GM21529 (cell line): Measurements from ENCODE around the gene SLC20A1.

Experiments
- ATAC-seq: cut with Tn5 transposase; IDR thresholded peaks from one replicate; pipeline ENCODE4 v1.9.1; 2021; ENCODE audit not compliant: unreplicated experiment

SLC20A1 gene

DNA sequence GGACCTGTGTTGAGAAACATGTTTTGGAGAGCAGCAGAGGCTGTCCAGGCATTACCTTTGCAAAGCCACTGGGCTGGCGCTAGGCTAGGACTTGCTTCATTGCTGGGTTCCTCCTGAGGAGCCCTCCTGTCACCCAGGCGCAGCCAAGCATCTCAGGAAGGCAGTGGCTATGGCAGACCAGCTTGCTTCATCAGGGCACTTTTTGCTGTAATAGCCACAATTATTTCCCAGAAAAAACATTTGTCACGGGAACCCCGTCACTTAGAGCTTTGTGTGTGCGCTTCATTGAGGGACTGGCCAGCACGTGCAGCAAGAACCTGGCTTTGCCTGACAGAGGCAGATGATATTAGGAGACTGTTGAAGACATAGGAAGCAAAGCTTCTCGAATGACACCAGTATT lies 36.4 kb downstream of the SLC20A1 start:
- no peak for ATAC-seq

DNA sequence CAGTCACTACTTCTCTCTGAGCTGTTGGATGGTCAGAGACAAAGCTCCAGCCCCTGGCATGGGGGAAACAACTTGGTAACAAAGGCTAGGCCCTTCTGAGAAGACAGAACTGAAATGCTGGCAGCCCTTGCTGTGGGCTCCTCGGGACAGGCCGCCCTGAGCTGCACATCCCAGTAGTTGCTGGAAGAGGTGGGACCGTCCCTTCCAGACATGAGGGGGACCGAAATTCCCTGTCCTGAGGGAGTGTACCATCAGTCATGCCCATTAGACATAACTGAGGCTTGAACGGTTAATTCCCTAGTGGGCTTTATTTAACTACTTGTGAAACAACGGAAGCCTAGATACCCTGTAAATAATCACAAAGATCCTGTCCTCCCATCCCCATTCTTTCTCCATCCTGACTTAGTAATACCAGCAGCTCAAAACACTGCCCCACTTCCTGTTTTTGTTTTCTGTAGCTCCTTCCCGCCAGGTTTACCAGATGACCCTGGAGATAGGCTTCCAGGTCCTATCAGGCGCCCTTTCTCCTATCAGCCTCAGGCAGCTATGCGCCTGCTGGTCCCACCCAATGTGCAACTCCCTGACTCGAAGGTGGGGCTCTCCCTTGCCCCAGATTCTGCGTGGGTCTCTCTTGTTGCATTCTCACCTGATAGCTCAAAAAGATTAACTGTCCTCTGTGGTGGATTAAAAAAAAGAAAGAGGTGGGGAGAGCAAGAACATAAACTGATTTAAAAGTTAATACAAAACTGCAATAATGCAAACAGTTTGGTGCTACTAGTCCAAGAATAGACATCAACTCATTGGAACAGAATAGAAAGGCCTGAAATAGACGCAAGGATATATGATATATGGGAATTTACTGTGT lies 38.0 kb downstream of the SLC20A1 start:
- no peak for ATAC-seq

GRCh38 chr2:112684415-112684775 lies 38.7 kb downstream of the SLC20A1 start:
- no peak for ATAC-seq

DNA sequence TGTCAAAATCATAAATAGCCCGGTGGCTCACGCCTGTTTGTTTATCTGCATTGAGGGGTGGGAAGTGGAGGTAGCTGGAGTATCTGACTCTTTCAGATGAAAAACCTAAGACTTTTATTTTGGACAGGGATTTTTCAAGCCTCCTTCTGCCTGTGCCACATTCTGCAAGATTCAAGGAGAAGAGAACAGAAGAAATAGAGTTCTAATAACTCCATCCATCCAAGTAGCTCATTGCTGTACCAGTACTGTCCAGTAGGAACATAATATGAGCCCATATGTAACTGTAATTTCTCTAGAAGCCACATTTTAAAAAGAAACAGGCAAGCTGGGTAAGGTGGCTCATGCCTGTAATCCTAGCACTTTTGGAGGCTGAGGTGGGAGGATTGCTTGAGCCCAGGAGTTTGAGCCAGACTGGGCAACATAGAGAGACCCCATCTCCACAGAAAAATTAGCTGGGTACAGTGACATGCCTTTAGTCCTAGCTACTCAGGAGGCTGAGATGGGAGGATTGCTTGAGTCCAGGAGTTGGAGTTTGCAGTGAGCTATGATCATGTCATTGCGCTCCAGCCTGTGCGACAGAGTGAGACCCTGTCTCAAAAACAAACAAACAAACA lies 39.6 kb downstream of the SLC20A1 start:
- no peak for ATAC-seq

- peak; percentile 49 for ATAC-seq
Measured at GRCh38 chr2:112686348-112687217, 40.8 kb downstream of the SLC20A1 start.

- no peak for ATAC-seq
Measured at GRCh38 chr2:112687522-112687921, 41.8 kb downstream of the SLC20A1 start.

GRCh38 chr2:112688086-112688880 lies 42.5 kb downstream of the SLC20A1 start:
- ATAC-seq: no peak

GRCh38 chr2:112690853-112691401 lies 45.2 kb downstream of the SLC20A1 start:
- peak; percentile 51 for ATAC-seq

DNA sequence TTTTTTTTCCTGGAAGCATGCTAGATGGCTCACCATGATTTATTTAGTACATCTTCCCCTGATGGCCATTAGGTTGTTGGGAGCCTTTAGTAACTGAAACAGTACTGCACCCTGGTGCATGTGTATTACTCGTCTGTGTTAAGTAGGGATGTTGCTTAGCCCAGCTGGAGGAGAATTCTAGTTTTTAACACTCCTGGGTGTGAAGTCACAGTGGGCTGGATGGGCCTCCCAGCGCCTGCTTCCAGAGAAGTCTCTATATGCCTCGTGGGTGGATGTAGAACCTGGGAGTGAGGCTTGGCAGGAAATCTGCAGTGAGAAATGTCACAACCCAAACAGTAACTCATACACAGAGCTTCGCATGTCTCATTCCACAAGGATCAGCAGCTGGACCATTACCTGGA lies 46.1 kb downstream of the SLC20A1 start:
- ATAC-seq: no peak

- ATAC-seq: no peak
Measured at GRCh38 chr2:112692495-112692911, 46.8 kb downstream of the SLC20A1 start.

GRCh38 chr2:112692918-112693317 lies 47.2 kb downstream of the SLC20A1 start:
- no peak for ATAC-seq

DNA sequence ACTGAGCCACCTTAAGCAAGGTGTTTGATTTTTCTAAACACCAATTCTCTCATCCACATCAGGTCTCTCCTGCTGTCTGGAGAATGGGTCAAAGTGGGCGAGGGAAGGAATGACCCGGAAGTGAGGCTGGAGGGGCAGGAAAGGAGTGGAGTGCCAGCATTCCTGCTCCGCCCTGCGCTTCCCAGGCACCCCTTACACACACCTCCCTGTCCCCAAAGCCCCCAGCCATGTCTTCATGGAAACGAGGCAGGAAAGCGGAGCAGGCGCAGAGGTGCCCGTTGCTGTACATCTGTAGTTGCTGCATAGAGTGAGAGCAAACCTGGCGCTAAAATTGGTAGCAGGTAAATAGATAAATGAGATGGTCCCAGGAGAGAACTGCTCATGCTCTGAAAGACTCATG lies 47.9 kb downstream of the SLC20A1 start:
- no peak for ATAC-seq

- ATAC-seq: no peak
Measured at GRCh38 chr2:112694182-112694581, 48.4 kb downstream of the SLC20A1 start.

GRCh38 chr2:112698834-112699515 lies 53.2 kb downstream of the SLC20A1 start:
- ATAC-seq: no peak

GRCh38 chr2:112699984-112700667 lies 54.4 kb downstream of the SLC20A1 start:
- ATAC-seq: no peak

DNA sequence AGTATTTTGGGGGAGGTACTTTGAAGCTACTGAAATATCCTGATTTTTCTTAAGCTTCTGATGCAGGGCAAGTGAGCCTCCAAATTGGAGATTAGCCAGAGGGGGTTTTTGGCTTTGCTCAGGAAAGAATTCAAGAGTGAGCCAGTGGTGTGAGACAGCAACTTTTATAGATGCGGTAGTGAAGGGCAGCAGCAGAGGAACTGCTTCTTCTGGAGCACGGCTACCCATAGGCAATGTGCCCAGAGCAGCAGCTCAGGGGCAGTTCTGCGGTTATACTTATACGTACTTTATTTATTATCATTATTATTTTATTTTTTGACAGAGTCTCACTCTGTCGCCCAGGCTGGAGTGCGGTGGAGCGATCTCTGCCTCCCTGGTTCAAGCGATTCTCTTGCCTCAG lies 55.3 kb downstream of the SLC20A1 start:
- no peak for ATAC-seq

DNA sequence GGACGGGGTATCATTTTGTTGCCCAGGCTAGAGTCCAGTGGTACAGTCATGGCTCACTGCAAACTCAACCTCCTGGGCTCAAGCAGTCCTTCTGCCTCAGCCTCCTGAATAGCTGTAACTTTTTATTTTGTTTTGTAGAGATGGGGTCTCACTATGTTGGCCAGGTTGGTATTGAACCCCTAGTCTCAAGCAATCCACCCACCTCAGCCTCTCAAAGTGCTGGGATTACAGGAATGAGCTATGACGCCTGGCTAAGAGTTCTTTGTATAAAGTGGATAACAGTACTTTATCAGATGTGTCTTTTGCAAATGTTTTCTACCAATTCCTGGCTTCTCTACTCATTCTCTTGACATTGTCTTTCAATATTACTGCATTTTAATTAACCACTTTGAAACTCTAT lies 57.9 kb downstream of the SLC20A1 start:
- no peak for ATAC-seq

GRCh38 chr2:112705575-112705974 lies 59.8 kb downstream of the SLC20A1 start:
- no peak for ATAC-seq

- no peak for ATAC-seq
Measured at GRCh38 chr2:112706170-112706664, 60.5 kb downstream of the SLC20A1 start.
